IPS-18a (cell line): ENCODE measurements around the gene TRIM6.
A peak's percentile ranks its signal among the peaks of the same experiment; 100 is the strongest.

Experiments used
- H3K27ac ChIP-seq: one replicate; pipeline ENCODE4 v1.5.1; 2013; ENCODE audit warnings: low read length
- H3K27me3 ChIP-seq: one replicate; pipeline ENCODE4 v1.6.1; 2013; ENCODE audit warnings: mild to moderate bottlenecking, low read length; ENCODE audit not compliant: control insufficient read depth, insufficient read depth
- H3K36me3 ChIP-seq: one replicate; pipeline ENCODE4 v1.6.1; 2013; ENCODE audit warnings: low read depth, low read length; ENCODE audit not compliant: control insufficient read depth
- H3K4me1 ChIP-seq: one replicate; pipeline ENCODE4 v1.6.1; 2013; ENCODE audit warnings: low read depth, low read length; ENCODE audit not compliant: control insufficient read depth
- H3K4me3 ChIP-seq: one replicate; pipeline ENCODE4 v1.5.1; 2013; ENCODE audit warnings: low read length
- H3K9ac ChIP-seq: one replicate; pipeline ENCODE4 v1.6.1; 2013; ENCODE audit warnings: mild to moderate bottlenecking, low read length, moderate library complexity
- H3K9me3 ChIP-seq: one replicate; pipeline ENCODE4 v1.6.1; 2013; ENCODE audit warnings: low read depth, low read length; ENCODE audit not compliant: control insufficient read depth

Gene TRIM6

DNA sequence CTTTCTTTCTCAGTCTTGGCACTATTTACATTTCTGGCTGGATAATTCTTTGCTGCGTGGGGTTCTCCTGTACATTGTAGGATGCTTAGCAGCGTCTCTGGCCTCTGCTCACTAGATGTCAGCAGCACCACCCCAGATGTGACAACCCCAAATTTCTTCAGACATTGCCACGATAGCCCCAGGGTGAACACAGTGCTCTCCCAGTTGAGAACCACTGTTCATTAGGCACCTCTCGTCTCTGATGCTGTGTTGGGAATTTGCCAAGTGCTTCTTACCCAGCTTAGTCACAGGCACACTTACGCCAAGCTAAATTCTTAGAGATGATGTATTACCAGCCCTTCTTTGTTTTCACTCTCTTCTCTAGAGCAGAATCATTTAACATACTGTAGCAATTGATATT is 9.4 kb downstream of the TRIM6 start:
- H3K27me3 ChIP-seq, result no peaks in the 10 kb centered on the region
- H3K27ac ChIP-seq, result no peak overlapping the region
- H3K4me3 ChIP-seq, result no peak overlapping the region
- H3K36me3 ChIP-seq, result peaks cover 39% of the 10 kb centered on the region
- H3K9ac ChIP-seq, result no peak overlapping the region
- H3K9me3 ChIP-seq, result no peaks in the 10 kb centered on the region
- H3K4me1 ChIP-seq, result no peaks in the 10 kb centered on the region

DNA sequence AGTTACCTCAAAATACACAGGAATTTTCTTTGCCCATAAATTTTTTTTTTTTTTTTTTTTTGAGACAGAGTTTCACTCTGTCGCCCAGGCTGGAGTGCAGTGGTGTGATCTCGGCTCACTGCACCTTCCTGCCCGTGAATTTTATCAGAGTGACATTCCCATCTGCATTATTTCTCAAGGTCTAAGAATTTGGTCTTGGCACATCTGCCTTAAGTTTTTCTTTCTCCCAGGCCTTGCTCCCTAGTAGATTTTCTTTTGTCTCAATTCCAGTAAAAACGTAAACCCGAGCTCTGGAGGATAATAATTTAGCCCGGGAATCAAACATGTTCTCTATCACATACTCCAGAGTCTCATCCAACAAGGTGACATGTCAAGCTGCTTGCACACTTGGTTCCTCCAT is 12.4 kb downstream of the TRIM6 start:
- Histone ChIP-seq H3K4me1 (no peaks in the 10 kb centered on the region), H3K36me3 (peaks cover 36% of the 10 kb centered on the region), H3K27me3 (no peaks in the 10 kb centered on the region), H3K9ac (no peak overlapping the region), H3K4me3 (no peak overlapping the region), H3K27ac (no peak overlapping the region), H3K9me3 (no peaks in the 10 kb centered on the region)

DNA sequence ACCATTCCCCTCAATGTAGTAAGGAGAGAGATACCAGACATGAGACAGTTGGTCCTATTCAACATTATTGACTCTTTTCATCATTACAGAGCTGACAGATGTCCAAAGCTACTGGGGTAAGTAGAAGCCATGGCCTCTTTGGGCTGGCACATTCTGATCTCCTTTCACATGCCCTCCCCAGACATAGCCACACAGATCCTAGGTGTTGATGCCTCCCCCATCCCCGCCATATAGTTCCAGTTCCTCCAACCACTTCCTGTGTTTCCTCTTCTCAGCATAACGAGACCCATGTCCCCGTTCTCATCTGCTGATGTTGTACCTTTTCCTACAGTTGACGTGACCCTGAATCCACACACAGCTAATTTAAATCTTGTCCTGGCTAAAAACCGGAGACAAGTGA is 14.0 kb downstream of the TRIM6 start:
- Histone ChIP-seq H3K4me1 (no peaks in the 10 kb centered on the region), H3K9me3 (no peaks in the 10 kb centered on the region), H3K27ac (no peak overlapping the region), H3K27me3 (no peaks in the 10 kb centered on the region), H3K36me3 (peaks cover 23% of the 10 kb centered on the region), H3K9ac (no peak overlapping the region), H3K4me3 (no peak overlapping the region)

DNA sequence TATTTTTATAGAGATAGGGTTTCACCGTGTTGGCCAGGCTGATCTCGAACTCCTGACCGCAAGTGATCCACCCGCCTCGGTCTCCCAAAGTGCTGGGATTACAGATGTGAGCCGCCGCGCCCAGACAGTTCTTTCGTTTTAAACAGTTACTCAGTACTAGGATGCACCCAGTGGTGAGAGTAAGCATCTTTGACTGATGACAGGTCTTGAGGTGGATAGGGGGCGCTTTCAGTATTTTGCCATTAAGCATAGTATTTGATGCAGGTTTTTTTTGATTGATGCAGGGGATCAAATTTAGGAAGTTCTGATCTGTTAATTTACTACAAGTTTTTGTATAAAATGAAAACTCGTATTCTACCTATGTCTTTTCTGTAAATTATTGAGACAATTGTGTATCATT is 15.2 kb downstream of the TRIM6 start:
- Histone ChIP-seq H3K27ac (no peak overlapping the region), H3K9ac (no peak overlapping the region), H3K4me3 (no peak overlapping the region), H3K36me3 (peaks cover 15% of the 10 kb centered on the region), H3K4me1 (no peaks in the 10 kb centered on the region), H3K27me3 (no peaks in the 10 kb centered on the region), H3K9me3 (no peaks in the 10 kb centered on the region)

DNA sequence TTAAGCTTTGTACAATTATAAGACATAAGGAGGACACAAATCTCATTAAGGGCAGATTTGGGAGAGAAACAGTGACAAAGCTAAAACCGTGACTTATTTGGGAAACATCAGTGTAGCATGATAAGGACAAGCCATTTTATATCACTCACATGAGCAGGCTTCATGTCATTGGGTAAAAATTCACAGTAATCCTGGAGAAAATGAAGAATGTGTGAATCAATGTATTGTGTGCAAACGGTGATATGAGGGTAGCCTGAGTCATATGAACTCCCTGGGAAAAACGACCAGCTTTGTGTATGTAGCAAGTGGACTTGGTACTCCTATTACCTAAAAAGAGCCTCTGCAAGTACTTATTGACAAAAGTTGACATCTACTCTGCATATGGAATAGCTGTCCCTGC is 22.4 kb downstream of the TRIM6 start:
- Histone ChIP-seq H3K9ac (no peak overlapping the region), H3K27me3 (no peaks in the 10 kb centered on the region), H3K9me3 (no peaks in the 10 kb centered on the region), H3K4me3 (no peak overlapping the region), H3K4me1 (peaks cover 14% of the 10 kb centered on the region), H3K27ac (no peak overlapping the region), H3K36me3 (no peaks in the 10 kb centered on the region)

DNA sequence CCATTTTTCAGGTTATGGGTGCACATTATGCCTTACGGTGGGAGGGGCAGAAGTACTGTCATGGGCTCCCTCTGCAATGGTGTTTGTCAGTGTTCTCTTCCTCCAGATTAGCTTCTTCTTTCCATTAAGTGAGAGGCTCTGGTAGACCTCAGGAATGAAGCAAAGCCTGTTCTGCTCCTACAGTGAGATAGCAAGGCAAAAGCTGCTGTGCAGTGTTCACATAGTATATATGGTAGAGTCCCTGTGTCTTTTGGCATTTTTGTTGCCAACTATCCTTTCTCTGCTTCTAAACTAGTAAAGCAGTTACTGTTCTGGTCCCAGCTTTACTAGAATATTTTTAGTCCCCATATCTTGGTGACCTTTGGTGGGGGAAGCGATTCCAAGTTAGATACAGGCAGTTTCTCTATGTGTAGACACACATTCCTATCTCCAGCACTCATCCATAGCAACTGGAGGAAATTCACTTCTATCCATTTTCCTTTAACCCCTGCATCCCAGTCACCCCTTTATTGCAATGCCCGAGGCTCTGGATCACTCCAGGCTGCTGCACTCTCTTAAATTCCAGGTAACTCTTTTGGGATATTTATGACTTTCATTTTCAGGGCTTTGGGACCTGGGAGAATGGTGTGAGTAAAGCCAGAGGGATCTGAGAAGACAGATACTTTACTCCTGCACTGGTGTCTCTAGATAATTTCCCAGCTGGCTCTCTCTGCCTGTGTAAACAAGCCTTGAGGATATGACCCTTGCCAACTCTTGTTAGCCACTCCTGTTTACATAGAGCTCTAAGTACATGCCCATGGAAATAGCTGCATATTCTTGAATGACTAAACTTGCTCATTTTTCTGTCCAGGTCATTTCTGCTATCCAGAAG is 24.4 kb downstream of the TRIM6 start:
- no peak overlapping the region for H3K4me3 ChIP-seq

DNA sequence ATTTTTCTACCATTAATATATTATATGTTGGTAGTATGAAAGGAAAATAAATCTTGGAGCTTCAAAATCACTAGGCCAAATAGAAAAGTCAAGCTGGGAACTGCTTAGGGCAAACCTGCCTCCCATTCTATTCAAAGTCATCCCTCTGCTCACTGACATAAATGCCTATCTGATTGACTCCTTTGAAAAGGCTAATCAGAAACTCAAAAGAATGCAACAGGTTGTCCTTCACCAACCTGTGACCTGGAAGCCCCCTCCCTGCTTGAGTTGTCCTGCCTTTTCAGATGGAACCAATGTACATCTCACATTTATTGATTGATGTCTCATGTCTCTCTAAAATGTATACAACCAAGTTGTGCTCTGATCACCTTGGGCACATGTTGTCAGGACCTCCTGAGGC is 25.1 kb downstream of the TRIM6 start:
- H3K9me3 ChIP-seq, result no peaks in the 10 kb centered on the region

More for the DNA sequence above, 24.4 kb downstream of the TRIM6 start:
- Histone ChIP-seq H3K9me3 (no peaks in the 10 kb centered on the region), H3K4me1 (peaks cover 20% of the 10 kb centered on the region), H3K36me3 (no peaks in the 10 kb centered on the region), H3K27me3 (no peaks in the 10 kb centered on the region), H3K9ac (no peak overlapping the region), H3K27ac (no peak overlapping the region)

DNA sequence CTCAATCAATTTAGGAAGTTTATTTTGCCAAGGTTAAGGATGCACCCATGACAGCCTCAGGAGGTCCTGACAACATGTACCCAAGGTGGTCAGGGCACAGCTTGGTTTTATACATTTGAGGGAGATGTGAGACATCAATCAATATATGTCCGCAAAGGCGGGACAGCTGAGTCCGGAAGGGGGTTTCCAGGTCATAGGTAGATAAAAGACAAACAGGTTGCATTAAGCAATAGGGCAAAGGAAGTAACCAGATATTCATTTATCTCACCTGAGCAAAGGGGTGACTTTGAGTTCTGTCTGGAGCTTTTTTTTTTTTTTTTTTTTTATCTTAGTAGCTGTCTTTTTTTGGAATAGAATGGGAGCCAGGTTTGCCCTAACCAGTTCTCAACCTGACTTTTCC is 26.4 kb downstream of the TRIM6 start:
- Histone ChIP-seq H3K9ac (no peak overlapping the region), H3K4me3 (no peak overlapping the region), H3K9me3 (no peaks in the 10 kb centered on the region), H3K4me1 (peaks cover 20% of the 10 kb centered on the region), H3K36me3 (no peaks in the 10 kb centered on the region), H3K27me3 (no peaks in the 10 kb centered on the region), H3K27ac (no peak overlapping the region)

More for the DNA sequence above, 25.1 kb downstream of the TRIM6 start:
- H3K27ac ChIP-seq, result no peak overlapping the region
- no peak overlapping the region for H3K4me3 ChIP-seq
- H3K9ac ChIP-seq, result no peak overlapping the region
- peaks cover 20% of the 10 kb centered on the region for H3K4me1 ChIP-seq
- no peaks in the 10 kb centered on the region for H3K36me3 ChIP-seq
- no peaks in the 10 kb centered on the region for H3K27me3 ChIP-seq

DNA sequence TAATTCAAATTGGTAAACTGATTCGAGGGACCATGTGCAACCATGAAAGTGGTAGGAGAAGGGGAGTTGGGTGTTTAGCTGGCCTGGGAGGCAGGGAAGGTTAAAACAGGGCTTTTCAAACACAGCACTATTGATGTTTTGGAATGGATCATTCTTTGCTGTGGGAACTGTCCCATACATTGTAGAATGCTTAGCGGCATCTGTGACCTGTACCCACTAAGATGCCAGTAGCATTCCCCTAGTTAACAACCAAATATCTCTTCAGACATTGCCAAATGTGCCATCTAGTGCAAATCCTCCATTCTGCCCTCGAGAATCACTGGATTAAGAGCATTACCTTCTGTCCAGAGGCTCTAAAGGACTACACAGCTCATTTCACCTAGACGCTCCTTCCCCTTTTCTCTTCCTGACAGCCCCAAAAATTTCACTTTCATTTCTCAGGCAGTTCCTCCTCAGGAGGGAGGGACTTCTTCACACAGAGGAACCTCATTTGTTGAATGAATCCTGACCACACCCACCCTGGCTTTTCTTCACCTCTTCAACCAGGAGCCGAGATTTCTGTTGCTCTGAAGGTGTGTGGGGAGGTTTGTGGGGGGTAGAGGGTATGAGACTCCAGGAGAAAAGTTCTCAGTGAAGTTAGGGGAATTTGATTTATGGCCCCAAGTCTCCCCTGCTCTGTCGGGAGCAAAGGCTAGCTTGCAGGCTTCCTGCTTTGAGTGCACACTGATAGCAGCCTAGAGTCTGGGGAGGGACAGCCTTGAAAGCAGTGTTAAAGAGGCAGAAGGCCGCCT is 28.2 kb downstream of the TRIM6 start, which contains the start of gene TRIM34:
TRIM34 (plus strand) TSS at position 513 of the 791 bp plus-strand sequence. CDS start 7,331 bp downstream, outside the sequence.
- Histone ChIP-seq H3K9me3 (no peaks in the 10 kb centered on the region), H3K4me1 (peaks cover 17% of the 10 kb centered on the region), H3K27me3 (no peaks in the 10 kb centered on the region), H3K9ac (no peak within 1 kb of the TSS), H3K4me3 (peak within 1 kb of the TSS; percentile 3), H3K27ac (no peak within 1 kb of the TSS), H3K36me3 (no peaks in the 10 kb centered on the region)

DNA sequence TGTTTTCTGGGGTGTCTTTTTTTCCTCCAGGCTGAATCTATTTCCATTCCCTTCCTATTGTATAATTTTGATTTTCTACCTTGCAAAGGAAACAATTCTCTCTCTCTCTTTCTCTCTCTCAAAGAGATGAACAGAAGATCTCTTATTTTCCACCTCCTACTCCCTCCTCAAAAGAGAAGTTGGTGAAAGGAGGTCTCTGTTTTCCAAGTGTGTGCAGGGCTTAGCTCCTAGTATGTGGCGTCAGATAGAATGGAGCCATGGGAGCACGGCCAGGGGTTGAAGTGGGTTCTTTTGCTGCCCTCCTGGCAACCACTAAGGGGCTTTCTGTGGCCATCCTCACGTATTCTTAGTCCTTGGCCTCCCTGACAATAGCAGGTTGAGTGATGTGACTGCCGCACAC is 28.8 kb downstream of the TRIM6 start:
- Histone ChIP-seq H3K4me3 (peak overlapping the region; percentile 3), H3K27ac (no peak overlapping the region), H3K4me1 (peaks cover 17% of the 10 kb centered on the region), H3K9me3 (no peaks in the 10 kb centered on the region), H3K27me3 (no peaks in the 10 kb centered on the region), H3K36me3 (no peaks in the 10 kb centered on the region), H3K9ac (no peak overlapping the region)

DNA sequence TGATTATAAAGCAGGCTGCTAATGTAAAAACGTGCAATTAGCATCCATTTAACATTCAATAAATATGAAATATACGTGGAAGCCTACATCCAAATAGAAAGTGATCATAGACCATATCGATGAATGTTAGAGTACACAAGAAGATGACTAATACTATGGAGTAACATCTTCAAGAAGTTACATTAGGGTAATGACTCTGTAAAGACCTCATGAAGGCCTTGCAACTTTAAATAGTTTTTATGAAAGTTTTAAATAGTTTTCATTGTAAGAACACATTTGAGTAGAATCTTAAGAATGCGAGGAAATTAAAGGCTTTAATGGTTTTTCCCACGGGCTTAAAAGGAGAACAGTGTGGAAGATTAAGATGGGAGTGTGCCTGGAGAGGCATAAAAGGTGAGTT is 29.8 kb downstream of the TRIM6 start:
- Histone ChIP-seq H3K36me3 (no peaks in the 10 kb centered on the region), H3K27ac (no peak overlapping the region), H3K27me3 (no peaks in the 10 kb centered on the region), H3K4me1 (peaks cover 11% of the 10 kb centered on the region), H3K9ac (no peak overlapping the region), H3K4me3 (no peak overlapping the region), H3K9me3 (no peaks in the 10 kb centered on the region)
